K562 (cell line): ENCODE results near the gene RGL2. TPM values are rescaled to one million over a fixed set of nuclear protein-coding genes. Genes with fewer than 3 reads are reported as not detected.

Experiments
- AFF1 ChIP-seq, 2 experiments: fragments of 450-650 bp; IDR thresholded peaks; 2 replicates each; pipeline ENCODE4 v1.6.1; 2018; ENCODE audit warnings: mild to moderate bottlenecking in 2 of 2, low read depth in 1 of 2; ENCODE audit not compliant: partially characterized antibody in 2 of 2
- ARID4B ChIP-seq: sonication (generic); formaldehyde crosslinking; IDR thresholded peaks from 2 replicates; pipeline ENCODE4 v1.8.0; 2022; ENCODE audit warnings: mild to moderate bottlenecking, missing genetic modification reagents
- CBFB ChIP-seq: sonication (generic); formaldehyde crosslinking; IDR thresholded peaks from 2 replicates; pipeline ENCODE4 v1.4.0; 2020; ENCODE audit warnings: mild to moderate bottlenecking, missing genetic modification reagents
- E2F3 ChIP-seq: fragments of 250-450 bp; sonication (Bioruptor Pico); IDR thresholded peaks from 2 replicates; pipeline ENCODE4 v1.4.0; 2020; ENCODE audit warnings: mild to moderate bottlenecking
- FOXA1 ChIP-seq: fragments of 450-650 bp; IDR thresholded peaks from 2 replicates; pipeline ENCODE4 v1.6.1; 2016; ENCODE audit warnings: mild to moderate bottlenecking, borderline replicate concordance
- HCFC1 ChIP-seq: IDR thresholded peaks from 2 replicates; pipeline ENCODE4 v1.6.1; 2012; ENCODE audit warnings: low read depth, low read length, improper control_type of control experiment
- MBD1 ChIP-seq: fragments of 250-450 bp; sonication (Bioruptor Pico); IDR thresholded peaks from 2 replicates; pipeline ENCODE4 v1.8.0; 2022; ENCODE audit warnings: inconsistent platforms
- NFYB ChIP-seq: IDR thresholded peaks from 2 replicates; pipeline ENCODE4 v1.6.1; 2011; ENCODE audit warnings: mild to moderate bottlenecking, moderate library complexity; ENCODE audit not compliant: insufficient read length; ENCODE audit errors: extremely low read depth
- NR2C1 ChIP-seq, 2 experiments: fragments of 450-650 bp; IDR thresholded peaks; 2 replicates each; pipeline ENCODE4 v1.6.1; 2017; ENCODE audit warnings: mild to moderate bottlenecking in 2 of 2, antibody characterized with exemption in 1 of 2, inconsistent platforms in 1 of 2, missing compliant biosample characterization in 1 of 2, missing genetic modification characterization in 1 of 2
- PTRF ChIP-seq: fragments of 450-650 bp; IDR thresholded peaks from 2 replicates; pipeline ENCODE4 v1.6.1; 2016; ENCODE audit warnings: mild to moderate bottlenecking, missing genetic modification characterization, missing compliant biosample characterization
- YY1 ChIP-seq, 3 experiments: IDR thresholded peaks; 2 replicates each; pipeline ENCODE4 v1.6.1; 2011; ENCODE audit warnings: low read length in 2 of 3, mild to moderate bottlenecking in 2 of 3, moderate library complexity in 2 of 3, borderline replicate concordance in 1 of 3, control low read depth in 1 of 3, low read depth in 1 of 3; ENCODE audit not compliant: insufficient read depth in 3 of 3, insufficient replicate concordance in 2 of 3, control insufficient read depth in 1 of 3, insufficient read length in 1 of 3; ENCODE audit errors: extremely low read depth in 1 of 3
- ZNF280B ChIP-seq: fragments of 250-450 bp; sonication (Bioruptor Pico); IDR thresholded peaks from 2 replicates; pipeline ENCODE4 v1.5.1; 2021; ENCODE audit warnings: mild to moderate bottlenecking
- polyA plus RNA-seq, 8 experiments: library from polyadenylated mRNA; depleted of rRNA in 4 of 8; stranded (reverse) in 5 of 8; unstranded in 3 of 8; fragments of >200 nt; fragmentation: Nextera tagmentation in 2 of 8; fragmentation: Illumina TruSeq in 1 of 8; extraction: Ambion mirVana in 2 of 8; extraction: Trizol in 1 of 8; gene quantifications; 2 replicates each; pipeline versions ENCODE4 v1.2.1 to v1.2.3, GENCODE V29; 2011 to 2014; ENCODE audit warnings: inconsistent platforms in 1 of 8, missing spikeins in 1 of 8
- total RNA-seq, 7 experiments: library from RNA; depleted of rRNA in 6 of 7; stranded (reverse); fragments of >200 nt in 6 of 7; fragmentation: Illumina TruSeq in 2 of 7; extraction: Trizol in 2 of 7; gene quantifications; 2 replicates each; pipeline versions ENCODE4 v1.2.1 to v1.2.3, GENCODE V29; 2011 to 2021; ENCODE audit warnings: low replicate concordance in 1 of 7

Gene RGL2
- total and polyA plus RNA-seq, 9 of the 15 experiments (the other 6 are each of a cell fraction or from before 2014, with no cell fraction given): 1.8 to 57.1 (median 19.5) TPM

- TF ChIP-seq MBD1 (CRISPR knock-in tag): no peak
- no peak for TF ChIP-seq CBFB
- no peak for TF ChIP-seq PTRF
- no peak for TF ChIP-seq HCFC1
- TF ChIP-seq NFYB: no peak
- TF ChIP-seq ZNF280B (CRISPR knock-in tag): no peak
- 0 out of 2 replicates have a peak, but pooled peaks have one; percentile 35 for TF ChIP-seq E2F3 (CRISPR knock-in tag)
- no peak for TF ChIP-seq AFF1 (IDR thresholded peaks at IDR 0.05; ENCODE audit: low read depth in 1 of 2, partially characterized antibody in 2 of 2)
- TF ChIP-seq ARID4B (CRISPR knock-in tag): peak; percentile 19; the same call in 1 of the 2 replicates
- TF ChIP-seq NR2C1 (IDR thresholded peaks at IDR 0.05): no peak
- no peak for TF ChIP-seq NR2C1 (tag; IDR thresholded peaks at IDR 0.05)
- TF ChIP-seq FOXA1: no peak
- no peak for TF ChIP-seq YY1 (IDR thresholded peaks at IDR 0.05; ENCODE audit: borderline replicate concordance in 1 of 3, control insufficient read depth in 1 of 3, extremely low read depth in 1 of 3, insufficient read depth in 3 of 3, insufficient read length in 1 of 3, insufficient replicate concordance in 2 of 3, low read depth in 1 of 3, low read length in 2 of 3)
Measured at GRCh38 chr6:33272275-33273128, 26.2 kb downstream of the RGL2 start (continued).
